ENCODE data around the gene SIN3B.
"Not testable (repeated sequence)": the region's sequence is repeated elsewhere in the genome, so short reads cannot be mapped to it uniquely, and the experiment has no call there.

The SIN3B gene

GRCh38 chr19:16829010-16829821 lies at the start of gene SIN3B:
TSS of gene SIN3B (plus strand) at chr19:16829398. CDS start at chr19:16829421, 23 bp downstream.
- peak; percentile 75 for DNase-seq

DNA sequence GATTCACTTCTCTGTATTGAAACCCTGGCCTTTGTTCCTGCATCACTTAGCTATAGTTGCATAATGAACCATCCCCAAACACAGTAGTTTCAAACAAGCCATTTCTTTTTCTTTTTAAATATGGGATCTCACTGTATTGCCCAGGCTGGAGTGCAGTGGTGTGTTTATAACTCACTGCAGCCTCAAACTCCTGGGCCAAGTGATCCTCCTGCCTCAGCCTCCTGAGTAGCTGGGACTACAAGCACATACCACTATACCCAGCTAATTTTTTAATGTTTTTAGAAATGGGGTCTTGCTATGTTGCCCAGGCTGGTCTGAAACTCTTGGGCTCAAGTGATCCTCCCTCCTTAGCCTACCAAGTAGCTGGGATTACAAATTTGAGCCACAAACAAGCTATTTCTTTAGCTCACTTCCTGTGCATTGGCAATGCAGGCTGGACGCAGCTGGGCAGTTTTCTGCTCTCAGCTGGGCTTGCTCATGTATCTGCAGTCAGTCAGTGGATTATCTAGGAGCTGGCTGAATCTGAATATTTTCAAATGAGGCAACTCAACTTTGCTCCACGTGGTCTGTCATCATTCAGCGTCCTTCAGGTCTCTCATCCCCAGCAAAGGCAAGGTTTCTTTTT lies 49.5 kb upstream of the SIN3B start:
- no peak for DNase-seq

DNA sequence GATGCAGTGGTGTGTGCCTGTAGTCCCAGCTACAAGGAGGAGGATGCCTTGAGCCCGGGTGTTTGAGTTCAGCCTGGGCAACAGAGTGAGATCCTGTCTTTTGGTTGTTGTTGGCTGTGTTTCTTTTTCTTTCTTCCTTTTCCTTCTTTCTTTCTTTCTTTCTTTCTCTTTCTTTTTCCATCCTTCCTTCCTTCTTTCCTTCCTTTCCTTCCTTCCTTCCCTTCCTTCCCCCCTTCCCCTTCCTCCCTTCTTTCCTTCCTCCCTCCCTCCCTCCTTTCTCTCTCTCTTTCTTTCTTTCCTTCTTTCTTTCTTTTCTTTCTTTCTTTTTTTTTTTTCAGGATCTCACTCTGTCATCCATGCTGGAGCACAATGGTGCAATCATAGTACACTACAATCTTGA lies 46.5 kb upstream of the SIN3B start:
- DNase-seq = no peak

DNA sequence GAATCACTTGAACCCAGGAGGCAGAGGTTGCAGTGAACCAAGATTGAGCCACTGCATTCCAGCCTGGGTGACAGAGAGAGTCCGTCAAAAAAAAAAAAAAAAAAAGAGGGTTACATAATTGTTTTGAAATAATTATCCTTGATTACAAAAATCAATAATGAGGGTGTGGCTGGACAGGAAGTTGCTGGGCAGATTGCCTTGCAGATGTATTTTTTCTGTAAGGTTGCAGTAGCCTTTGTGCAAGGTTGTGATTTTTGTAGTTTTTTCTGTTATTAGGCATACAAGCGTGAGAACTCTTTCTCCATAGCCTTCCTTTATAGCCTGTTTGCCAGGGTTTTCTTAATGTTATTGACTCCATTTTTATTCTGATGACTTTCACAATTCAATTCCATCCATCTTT lies 40.7 kb upstream of the SIN3B start:
- no peak for DNase-seq

- DNase-seq = no peak
Measured at GRCh38 chr19:16789238-16789637, 40.0 kb upstream of the SIN3B start.

- DNase-seq = no peak
Measured at GRCh38 chr19:16790051-16790450, 39.1 kb upstream of the SIN3B start.

DNA sequence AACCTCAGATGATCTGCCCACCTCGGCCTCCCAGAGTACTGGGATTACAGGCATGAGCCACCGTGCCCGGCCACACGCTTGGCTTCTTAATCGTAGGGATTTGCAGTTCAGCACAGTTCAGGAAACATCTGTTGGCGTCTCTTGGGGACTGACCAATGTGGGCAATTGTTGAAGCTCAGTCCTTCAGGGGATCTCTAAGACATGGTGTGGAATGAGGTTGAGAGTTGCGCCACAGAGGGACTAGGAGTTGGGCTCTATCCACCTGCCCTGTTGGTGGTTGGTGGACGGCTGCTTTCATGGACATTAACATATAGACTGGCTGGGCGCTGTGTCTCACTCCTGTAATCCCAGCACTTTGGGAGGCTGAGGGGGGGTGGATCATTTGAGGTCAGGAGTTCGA lies 37.3 kb upstream of the SIN3B start:
- no peak for DNase-seq

DNA sequence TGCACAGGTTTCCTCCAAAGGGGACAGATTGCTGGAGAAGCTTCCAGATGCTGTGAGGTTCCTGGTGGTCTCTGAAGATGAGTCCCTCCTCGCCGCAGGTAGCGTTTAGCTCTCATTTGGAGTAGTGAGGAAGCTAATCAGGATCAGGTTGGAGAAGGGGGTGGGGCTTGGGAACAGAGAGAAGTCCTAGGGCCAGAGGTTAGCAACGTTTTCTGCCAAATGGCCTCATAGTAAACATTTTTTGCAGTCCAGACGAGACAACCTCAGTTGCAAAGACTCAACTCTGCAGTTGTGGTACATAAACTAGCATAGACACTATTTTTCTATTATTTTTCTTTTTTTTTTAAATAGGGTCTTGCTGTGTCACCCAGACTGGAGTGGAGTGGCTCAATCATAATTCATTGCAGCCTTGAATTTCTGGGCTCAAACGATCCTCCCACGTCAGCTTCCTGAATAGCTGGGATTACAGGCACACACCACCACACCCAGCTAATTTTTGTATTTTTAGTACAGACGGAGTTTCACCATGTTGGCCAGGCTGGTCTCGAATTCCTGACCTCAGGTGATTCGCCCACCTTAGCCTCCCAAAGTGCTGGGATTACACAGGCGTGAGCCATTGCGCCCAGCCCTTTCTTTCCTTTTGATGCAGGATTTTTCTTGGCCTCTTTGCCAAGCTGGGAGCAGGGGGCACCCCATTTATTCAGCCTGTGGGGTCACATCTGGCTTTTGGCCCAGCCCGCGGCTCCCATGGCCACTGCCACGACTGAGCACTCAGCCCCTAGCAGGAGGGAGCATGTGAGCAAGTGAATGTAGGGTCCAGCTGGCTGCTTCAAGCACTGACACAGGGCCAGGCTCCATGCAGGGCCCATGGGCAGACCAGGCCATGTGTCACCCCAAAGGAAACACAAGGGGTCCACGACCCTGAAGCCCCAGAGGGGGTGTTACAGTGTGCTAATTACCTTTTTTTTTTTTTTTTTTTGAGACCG lies 34.4 kb upstream of the SIN3B start:
- no peak for DNase-seq

DNA sequence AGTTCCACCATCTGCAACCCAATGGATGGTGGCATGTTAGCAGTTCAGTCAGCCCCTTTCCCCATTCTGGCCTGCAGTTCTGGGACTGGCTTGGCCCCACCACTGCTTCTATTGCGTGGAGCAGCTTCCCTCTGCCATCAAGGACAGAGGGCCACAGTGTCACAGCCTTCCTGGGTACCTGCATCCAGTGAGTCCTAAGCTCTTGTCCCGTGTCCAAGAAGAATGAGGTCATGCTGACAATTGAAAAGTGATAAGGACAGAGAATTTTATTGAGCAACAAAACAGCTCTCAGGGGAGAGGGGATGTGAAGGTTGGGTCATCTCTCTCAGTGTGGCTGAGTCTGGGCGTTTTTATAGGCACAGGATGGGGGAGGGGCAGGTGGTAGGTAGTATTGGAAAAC lies 33.5 kb upstream of the SIN3B start:
- DNase-seq = no peak

- DNase-seq = no peak
Measured at GRCh38 chr19:16797876-16798275, 31.3 kb upstream of the SIN3B start.

DNA sequence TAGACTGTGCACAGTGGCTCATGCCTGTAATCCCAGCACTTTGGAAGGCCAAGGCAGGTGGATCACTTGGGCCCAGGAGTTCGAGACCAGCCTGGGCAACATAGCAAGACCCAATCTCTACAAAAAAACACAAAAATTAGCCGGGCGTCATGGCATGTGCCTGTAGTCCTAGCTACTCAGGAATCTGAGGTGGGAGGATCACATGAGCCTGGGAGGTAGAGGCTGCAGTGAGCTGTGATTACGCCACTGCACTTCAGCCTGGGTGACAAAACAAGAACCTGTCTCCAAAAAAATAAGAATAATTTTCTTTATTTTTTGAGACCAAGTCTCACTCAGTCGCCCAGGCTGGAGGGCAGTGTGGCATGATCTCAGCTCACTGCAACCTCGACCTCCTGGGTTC lies 30.9 kb upstream of the SIN3B start:
- DNase-seq = not testable (repeated sequence)

- no peak for DNase-seq
Measured at GRCh38 chr19:16799740-16800139, 29.5 kb upstream of the SIN3B start.

GRCh38 chr19:16801600-16802013 lies 27.6 kb upstream of the SIN3B start:
- DNase-seq = no peak

- no peak for DNase-seq
Measured at GRCh38 chr19:16804176-16804575, 25.0 kb upstream of the SIN3B start.

DNA sequence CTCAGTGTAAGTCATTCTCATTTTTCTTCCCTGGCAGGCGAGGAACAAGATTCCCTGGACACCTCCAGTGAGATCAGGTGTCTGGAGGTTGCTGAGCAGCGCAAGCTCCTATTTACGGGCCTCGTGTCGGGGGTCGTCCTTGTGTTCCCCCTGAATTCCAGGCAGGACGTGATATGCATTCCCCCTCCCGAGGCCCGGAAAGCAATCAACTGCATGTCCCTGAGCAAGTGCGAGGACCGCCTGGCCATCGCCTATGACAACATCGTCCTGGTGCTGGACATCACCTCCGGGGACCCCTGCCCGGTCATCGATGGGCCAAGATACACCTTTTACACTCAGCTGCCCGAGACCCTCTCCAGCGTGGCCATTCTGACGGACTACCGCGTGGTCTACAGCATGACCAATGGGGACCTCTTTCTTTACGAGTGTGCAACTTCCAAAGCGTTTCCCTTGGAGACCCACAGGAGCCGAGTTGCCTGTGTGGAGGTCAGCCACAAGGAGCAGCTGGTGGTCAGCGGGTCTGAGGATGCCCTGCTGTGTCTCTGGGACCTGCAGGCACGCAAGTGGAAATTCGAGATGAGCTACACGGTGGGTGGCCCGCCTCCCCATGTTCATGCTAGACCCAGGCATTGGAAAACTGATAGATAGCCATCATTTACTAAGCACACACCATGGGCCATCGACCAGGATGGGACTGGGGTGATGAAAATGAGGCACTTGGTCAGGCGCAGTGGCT lies 21.5 kb upstream of the SIN3B start:
- DNase-seq = no peak

DNA sequence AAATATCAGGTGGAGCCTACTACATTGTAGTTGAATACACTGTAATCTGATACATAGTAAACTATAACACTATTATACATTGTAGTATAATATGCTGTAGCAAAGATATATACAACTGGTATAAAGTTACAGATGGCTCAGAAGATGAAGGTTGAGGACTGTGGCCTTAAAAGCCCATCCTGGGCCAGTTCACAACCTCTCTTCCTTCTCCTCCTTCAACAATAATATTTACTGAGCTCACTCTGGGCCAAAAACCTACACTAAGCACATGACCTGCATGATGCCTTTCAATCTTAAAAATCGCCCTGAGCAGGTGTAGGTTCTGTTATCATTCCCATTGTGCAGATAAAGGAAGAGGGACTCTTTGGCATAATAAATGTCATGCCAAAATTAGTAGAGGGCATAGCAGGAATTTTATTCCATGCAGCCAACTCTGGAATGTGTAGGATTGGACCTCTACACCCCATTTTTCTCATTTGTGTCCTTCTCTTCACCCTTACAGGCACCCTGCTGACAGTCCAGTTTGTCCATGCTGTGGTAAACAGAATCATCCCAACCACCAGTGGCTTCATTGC lies 14.6 kb upstream of the SIN3B start:
- no peak for DNase-seq

GRCh38 chr19:16820056-16820455 lies 9.1 kb upstream of the SIN3B start:
- DNase-seq = no peak

DNA sequence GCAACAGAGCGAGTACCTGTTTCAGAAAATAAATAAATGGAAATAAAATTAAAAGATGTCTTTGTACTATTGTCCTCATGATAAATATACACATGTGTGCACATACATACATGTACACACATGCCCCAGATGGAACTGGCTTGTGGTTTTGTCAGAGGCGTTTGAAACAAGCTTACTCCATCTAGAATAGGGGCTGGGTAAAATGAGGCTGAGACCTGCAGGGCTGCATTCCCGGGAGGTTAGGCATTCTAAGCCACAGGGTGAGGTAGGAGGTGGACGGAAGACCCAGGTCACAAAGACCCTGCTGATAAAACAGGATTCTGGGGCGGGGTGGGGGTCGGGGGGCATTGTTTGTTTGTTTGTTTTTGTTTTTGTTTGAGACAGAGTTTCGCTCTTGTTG lies 8.1 kb upstream of the SIN3B start:
- DNase-seq = no peak

DNA sequence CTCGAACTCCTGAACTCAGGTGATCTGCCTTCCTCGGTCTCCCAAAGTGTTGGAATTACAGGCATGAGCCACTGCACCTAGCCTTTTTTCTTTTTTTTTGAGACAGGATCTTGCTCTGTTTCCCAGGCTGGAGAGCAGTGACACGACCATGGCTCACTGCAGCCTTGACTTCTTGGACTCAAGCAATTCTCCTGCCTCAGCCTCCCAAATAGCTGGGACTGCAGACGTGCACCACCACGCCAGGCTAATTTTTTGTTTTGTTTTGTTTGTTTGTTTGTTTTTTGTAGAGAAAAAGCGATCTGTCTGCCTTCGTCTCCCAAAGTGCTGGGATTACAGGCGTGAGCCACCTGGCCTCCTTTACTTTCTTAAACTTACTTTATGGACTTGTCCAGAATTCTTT lies 6.5 kb upstream of the SIN3B start:
- DNase-seq = no peak

- DNase-seq = peak; percentile 7
Measured at GRCh38 chr19:16824658-16825311, 4.4 kb upstream of the SIN3B start.

- no peak for DNase-seq
Measured at GRCh38 chr19:16825312-16826052, 3.7 kb upstream of the SIN3B start.

Data from NCI-H774 (cell line).